GM12864 (cell line): ENCODE results near the gene HBG2.

Source experiments
- DNase-seq: peaks from one replicate; pipeline ENCODE4 v3.0.0-alpha.2; 2011; ENCODE audit warnings: low read depth
- H3K4me3 ChIP-seq: 2 replicates; pipeline ENCODE4 v1.5.1; 2011; ENCODE audit warnings: mild to moderate bottlenecking, low read depth, low read length, control low read depth
- CTCF ChIP-seq: IDR thresholded peaks from 2 replicates; pipeline ENCODE4 v1.5.1; 2011; ENCODE audit warnings: low read depth, mild to moderate bottlenecking, moderate library complexity, low read length, control low read depth, inconsistent platforms; ENCODE audit errors: missing control alignments

Gene HBG2

GRCh38 chr11:5286351-5286750, 31.8 kb upstream of the HBG2 start:
- no peak for TF ChIP-seq CTCF
- no peak overlapping the region for H3K4me3 ChIP-seq
- no peak for DNase-seq

- DNase-seq: no peak
- no peak overlapping the region for H3K4me3 ChIP-seq
- TF ChIP-seq CTCF: no peak
Observed at GRCh38 chr11:5285703-5286340, 31.2 kb upstream of the HBG2 start.

GRCh38 chr11:5284637-5285036, 30.1 kb upstream of the HBG2 start:
- no peak overlapping the region for H3K4me3 ChIP-seq
- TF ChIP-seq CTCF: no peak
- DNase-seq: no peak

- no peak for DNase-seq
- no peak for TF ChIP-seq CTCF
Observed at GRCh38 chr11:5283882-5284281, 29.3 kb upstream of the HBG2 start.

GRCh38 chr11:5283086-5283485, 28.5 kb upstream of the HBG2 start:
- no peak overlapping the region for H3K4me3 ChIP-seq
- DNase-seq: no peak
- TF ChIP-seq CTCF: no peak

More at GRCh38 chr11:5283882-5284281, 29.3 kb upstream of the HBG2 start:
- H3K4me3 ChIP-seq: no peak overlapping the region

- no peak for TF ChIP-seq CTCF
- DNase-seq: no peak
- no peak overlapping the region for H3K4me3 ChIP-seq
Observed at GRCh38 chr11:5282628-5283027, 28.0 kb upstream of the HBG2 start.

- no peak overlapping the region for H3K4me3 ChIP-seq
- TF ChIP-seq CTCF: no peak
- DNase-seq: no peak
Observed at GRCh38 chr11:5281596-5281995, 27.0 kb upstream of the HBG2 start.
